ENCODE results near the gene TMEM52.

DNA sequence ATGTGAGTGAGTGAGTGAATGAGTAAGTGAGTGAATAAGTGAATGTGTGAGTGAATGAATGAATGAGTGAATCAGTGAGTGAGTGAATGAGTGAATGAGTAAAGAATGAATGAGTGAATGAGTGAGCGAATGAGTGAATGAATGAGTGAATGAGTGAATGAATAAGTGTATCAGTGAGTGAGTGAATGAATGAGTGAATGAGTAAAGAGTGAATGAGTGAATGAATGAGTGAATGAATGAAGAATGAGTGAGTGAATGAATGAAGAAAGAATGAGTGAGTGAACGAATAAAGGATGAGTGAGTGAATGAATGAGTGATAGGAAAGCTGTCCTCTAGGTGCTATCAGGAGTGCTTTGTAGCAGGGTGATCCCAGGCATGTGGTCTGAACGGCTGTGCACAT is 48.8 kb upstream of the TMEM52 start:
- TF ChIP-seq, protein P1, sequence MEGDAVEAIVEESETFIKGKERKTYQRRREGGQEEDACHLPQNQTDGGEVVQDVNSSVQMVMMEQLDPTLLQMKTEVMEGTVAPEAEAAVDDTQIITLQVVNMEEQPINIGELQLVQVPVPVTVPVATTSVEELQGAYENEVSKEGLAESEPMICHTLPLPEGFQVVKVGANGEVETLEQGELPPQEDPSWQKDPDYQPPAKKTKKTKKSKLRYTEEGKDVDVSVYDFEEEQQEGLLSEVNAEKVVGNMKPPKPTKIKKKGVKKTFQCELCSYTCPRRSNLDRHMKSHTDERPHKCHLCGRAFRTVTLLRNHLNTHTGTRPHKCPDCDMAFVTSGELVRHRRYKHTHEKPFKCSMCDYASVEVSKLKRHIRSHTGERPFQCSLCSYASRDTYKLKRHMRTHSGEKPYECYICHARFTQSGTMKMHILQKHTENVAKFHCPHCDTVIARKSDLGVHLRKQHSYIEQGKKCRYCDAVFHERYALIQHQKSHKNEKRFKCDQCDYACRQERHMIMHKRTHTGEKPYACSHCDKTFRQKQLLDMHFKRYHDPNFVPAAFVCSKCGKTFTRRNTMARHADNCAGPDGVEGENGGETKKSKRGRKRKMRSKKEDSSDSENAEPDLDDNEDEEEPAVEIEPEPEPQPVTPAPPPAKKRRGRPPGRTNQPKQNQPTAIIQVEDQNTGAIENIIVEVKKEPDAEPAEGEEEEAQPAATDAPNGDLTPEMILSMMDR (IDR thresholded peaks at IDR 0.05): no peak
- no peak for TF ChIP-seq ZFX (IDR thresholded peaks at IDR 0.05; ENCODE audit: borderline replicate concordance)
